ENCODE measurements around the gene CACNA1H.

CACNA1H gene

GRCh38 chr16:1133271-1133670, 19.6 kb upstream of the CACNA1H start:
- no peak for DNase-seq (ENCODE audit: extremely low read depth, low read depth)
- no peak for TF ChIP-seq CTCF (IDR thresholded peaks at IDR 0.05; ENCODE audit: low read depth, low read length)

GRCh38 chr16:1133810-1134520, 18.9 kb upstream of the CACNA1H start:
- no peak for TF ChIP-seq CTCF (IDR thresholded peaks at IDR 0.05; ENCODE audit: low read depth, low read length)
- DNase-seq (ENCODE audit: extremely low read depth, low read depth): no peak

GRCh38 chr16:1134776-1135458, 18.0 kb upstream of the CACNA1H start:
- DNase-seq (ENCODE audit: extremely low read depth, low read depth): no peak
- TF ChIP-seq CTCF (IDR thresholded peaks at IDR 0.05; ENCODE audit: low read depth, low read length): no peak

GRCh38 chr16:1135459-1135825, 17.5 kb upstream of the CACNA1H start:
- no peak for TF ChIP-seq CTCF (IDR thresholded peaks at IDR 0.05; ENCODE audit: low read depth, low read length)
- no peak for DNase-seq (ENCODE audit: extremely low read depth, low read depth)

DNA sequence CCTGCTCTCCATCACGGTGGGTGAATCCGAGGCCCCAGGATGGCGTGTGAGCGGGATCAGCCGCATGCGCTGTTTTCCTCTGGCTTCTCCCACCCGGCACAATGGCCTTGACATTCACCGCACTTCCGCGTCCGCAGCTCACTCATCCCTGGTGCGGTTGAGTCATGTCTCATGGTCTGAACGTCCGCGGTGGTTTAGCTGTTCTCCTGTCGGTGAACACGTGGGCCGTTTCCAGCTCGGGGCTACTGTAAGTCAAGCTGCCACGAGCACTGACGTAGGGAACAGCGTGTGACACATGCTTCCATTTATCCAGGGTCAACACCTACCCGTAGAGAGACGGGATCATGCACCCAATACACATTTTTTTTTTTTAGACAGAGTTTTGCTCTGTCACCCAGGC, 15.3 kb upstream of the CACNA1H start:
- DNase-seq (ENCODE audit: extremely low read depth, low read depth): no peak
- no peak for TF ChIP-seq CTCF (IDR thresholded peaks at IDR 0.05; ENCODE audit: low read depth, low read length)

DNA sequence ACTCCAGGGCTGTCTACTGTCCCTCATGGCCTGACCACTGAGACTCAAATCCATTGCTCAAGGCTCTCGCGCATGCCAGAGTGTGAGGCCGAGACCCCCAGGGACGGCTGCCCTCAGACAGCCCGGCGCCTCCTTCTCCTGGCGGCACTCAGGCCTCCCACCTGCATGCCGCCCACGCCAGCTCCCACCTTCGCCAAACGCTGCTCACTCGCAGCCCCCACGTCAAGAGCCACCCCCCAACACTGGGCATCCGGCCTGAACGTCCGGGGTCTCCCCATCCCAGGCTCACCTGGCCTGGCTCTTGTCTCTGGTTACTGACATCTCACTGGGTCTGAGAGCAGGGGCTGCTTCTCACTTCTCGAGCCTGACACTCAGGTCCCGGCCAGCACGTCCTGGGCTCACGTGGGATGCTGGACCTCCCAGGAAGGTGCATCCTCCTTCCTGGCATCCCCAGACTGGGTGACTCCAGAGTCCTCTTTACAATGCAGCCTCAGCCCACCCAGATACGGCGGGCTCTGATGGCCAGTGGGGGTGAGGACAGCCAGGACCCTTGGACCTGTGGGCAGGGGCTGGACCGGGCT, 12.2 kb upstream of the CACNA1H start:
- no peak for DNase-seq (ENCODE audit: extremely low read depth, low read depth)
- no peak for TF ChIP-seq CTCF (IDR thresholded peaks at IDR 0.05; ENCODE audit: low read depth, low read length)

DNA sequence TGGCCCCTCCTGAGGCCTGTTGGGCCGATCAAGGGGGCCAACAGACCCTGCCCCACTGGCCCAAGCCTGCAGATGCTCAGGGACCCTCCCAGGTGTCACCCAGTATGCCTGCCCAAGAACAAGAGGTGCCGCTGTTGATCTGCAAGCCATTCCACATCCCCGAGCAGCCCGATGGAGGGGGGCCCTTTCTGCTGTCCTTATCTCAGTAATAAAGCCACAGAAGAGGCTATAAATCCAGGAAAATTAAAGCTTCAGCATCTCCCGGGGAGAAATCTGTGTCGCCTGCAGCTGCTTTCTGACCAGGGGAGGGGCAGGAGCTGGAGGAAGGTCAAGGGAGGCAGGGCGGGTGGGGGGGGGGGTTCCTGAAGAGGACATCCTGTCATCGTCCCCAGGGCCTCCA, 11.7 kb upstream of the CACNA1H start:
- no peak for DNase-seq (ENCODE audit: extremely low read depth, low read depth)
- no peak for TF ChIP-seq CTCF (IDR thresholded peaks at IDR 0.05; ENCODE audit: low read depth, low read length)
